Left renal pelvis (tissue), 4 donors: ENCODE measurements around the gene CCR5. TPM values are rescaled to one million over a fixed set of nuclear protein-coding genes. Genes with fewer than 3 reads are reported as not detected.

Source experiments
- polyA plus RNA-seq, 4 donors: library from polyadenylated mRNA; unstranded; fragments of 120-200 nt; gene quantifications; one replicate each; pipeline ENCODE4 v1.2.1, GENCODE V29; 2013; ENCODE audit not compliant: insufficient read length in 4 of 4

Gene CCR5
- polyA plus RNA-seq, 4 donors: 0.11 to 0.80 (median 0.42) TPM

Other genes with a start within 250 kb of the CCR5 start
- gene CCR1, start 162.6 kb upstream of the CCR5 start, polyA plus RNA-seq: 1 to 10 TPM; 1.7 to 6.4 (median 2.6) TPM
- gene CCR3, start 128.5 kb upstream of the CCR5 start, polyA plus RNA-seq: under 1 TPM in 1 of 4 donors, not detected in 3; 0.27 TPM
- 1 to 10 TPM in 2 of 4 donors, under 1 TPM in 2; 0.57 to 2.4 (median 1.3) TPM for gene CCR2, start 16.8 kb upstream of the CCR5 start, polyA plus RNA-seq
- gene CCRL2, start 36.3 kb downstream of the CCR5 start, polyA plus RNA-seq: under 1 TPM; 0.70 to 0.99 (median 0.91) TPM
- 1 to 10 TPM; 1.5 to 2.9 (median 2.3) TPM for gene LTF, start 94.0 kb downstream of the CCR5 start, polyA plus RNA-seq
- not detected for gene RTP3, start 127.0 kb downstream of the CCR5 start, polyA plus RNA-seq
- 1 to 10 TPM; 1.9 to 2.4 (median 2.1) TPM for gene LRRC2, start 195.4 kb downstream of the CCR5 start, polyA plus RNA-seq
- gene FAM240A, start 241.6 kb downstream of the CCR5 start, polyA plus RNA-seq: under 1 TPM in 1 of 4 donors, not detected in 3; 0.09 TPM